ENCODE data around the gene ADAMTS19.

GRCh38 chr5:129426071-129426470, 34.0 kb upstream of the ADAMTS19 start:
- TF ChIP-seq CTCF (IDR thresholded peaks at IDR 0.05) (no peak), ZFX (IDR thresholded peaks at IDR 0.05; ENCODE audit: borderline replicate concordance) (no peak)

Measured in 22Rv1 (cell line).